Measurements from ENCODE around the gene ADGB.
A peak's percentile ranks its signal among the peaks of the same experiment; 100 is the strongest.
"Not testable (repeated sequence)": the region's sequence is repeated elsewhere in the genome, so short reads cannot be mapped to it uniquely, and the experiment has no call there.

ADGB gene

DNA sequence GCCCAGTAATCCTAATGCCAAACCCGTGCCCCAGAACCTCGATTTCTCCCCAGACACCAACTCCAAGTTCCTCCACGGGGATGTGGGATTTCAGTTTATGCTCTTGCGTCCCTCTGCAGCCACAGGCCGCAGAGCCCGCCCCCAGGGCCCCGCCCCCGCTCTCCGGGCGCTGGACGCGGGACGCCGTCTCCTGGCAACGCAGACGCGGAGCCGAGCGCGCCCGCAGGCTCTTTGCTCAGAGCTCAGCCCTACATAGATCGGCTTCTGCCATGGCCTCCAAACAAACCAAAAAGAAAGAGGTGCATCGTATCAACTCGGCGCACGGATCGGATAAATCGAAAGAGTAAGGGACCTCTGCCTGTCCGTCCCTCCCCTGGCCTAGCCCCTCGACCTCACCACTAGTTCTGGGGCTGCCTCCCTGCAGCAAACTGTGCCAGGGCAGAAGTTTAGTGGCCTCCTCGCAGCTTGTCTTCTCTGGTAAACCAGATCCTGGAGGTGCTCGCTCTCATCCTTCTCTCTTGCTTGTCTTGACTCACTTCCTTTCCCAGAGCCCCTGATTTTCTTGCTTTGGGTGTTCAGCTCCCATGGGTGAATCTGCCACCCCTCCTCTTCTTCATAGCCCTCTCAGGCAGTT is at the start of gene ADGB:
Gene ADGB, plus strand, starts transcription at position 201 of the 634 bp plus-strand sequence. Its CDS starts 69 bp downstream, at position 270.
- ATAC-seq (ENCODE audit: low read depth) (peak; percentile 89), DNase-seq (ENCODE audit: low spot score) (no peak)
- no peaks in the 10 kb centered on the region for H3K36me3 ChIP-seq (ENCODE audit: low read depth)
- no peaks in the 10 kb centered on the region for H3K9me3 ChIP-seq (ENCODE audit: severe bottlenecking)
- H3K4me3 ChIP-seq (ENCODE audit: severe bottlenecking), result peak within 1 kb of the TSS; percentile 13
- no peaks in the 10 kb centered on the region for H3K27me3 ChIP-seq (ENCODE audit: insufficient read depth, poor library complexity, severe bottlenecking)
- H3K27ac ChIP-seq (ENCODE audit: poor library complexity, severe bottlenecking), result no peak within 1 kb of the TSS
- peaks cover 8% of the 10 kb centered on the region for H3K4me1 ChIP-seq (ENCODE audit: insufficient read depth, poor library complexity, severe bottlenecking)
- TF ChIP-seq, protein P1, sequence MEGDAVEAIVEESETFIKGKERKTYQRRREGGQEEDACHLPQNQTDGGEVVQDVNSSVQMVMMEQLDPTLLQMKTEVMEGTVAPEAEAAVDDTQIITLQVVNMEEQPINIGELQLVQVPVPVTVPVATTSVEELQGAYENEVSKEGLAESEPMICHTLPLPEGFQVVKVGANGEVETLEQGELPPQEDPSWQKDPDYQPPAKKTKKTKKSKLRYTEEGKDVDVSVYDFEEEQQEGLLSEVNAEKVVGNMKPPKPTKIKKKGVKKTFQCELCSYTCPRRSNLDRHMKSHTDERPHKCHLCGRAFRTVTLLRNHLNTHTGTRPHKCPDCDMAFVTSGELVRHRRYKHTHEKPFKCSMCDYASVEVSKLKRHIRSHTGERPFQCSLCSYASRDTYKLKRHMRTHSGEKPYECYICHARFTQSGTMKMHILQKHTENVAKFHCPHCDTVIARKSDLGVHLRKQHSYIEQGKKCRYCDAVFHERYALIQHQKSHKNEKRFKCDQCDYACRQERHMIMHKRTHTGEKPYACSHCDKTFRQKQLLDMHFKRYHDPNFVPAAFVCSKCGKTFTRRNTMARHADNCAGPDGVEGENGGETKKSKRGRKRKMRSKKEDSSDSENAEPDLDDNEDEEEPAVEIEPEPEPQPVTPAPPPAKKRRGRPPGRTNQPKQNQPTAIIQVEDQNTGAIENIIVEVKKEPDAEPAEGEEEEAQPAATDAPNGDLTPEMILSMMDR (IDR thresholded peaks at IDR 0.05; ENCODE audit: poor library complexity, severe bottlenecking), result no peak

GRCh38 chr6:146550911-146551310 is 47.9 kb upstream of the ADGB start:
- TF ChIP-seq, protein P1 (IDR thresholded peaks at IDR 0.05; ENCODE audit: poor library complexity, severe bottlenecking), result no peak
- DNase-seq (ENCODE audit: low spot score) (no peak), ATAC-seq (ENCODE audit: low read depth) (no peak)
- H3K27me3 ChIP-seq (ENCODE audit: insufficient read depth, poor library complexity, severe bottlenecking), result no peaks in the 10 kb centered on the region
- no peak overlapping the region for H3K4me3 ChIP-seq (ENCODE audit: severe bottlenecking)
- peaks cover 77% of the 10 kb centered on the region for H3K36me3 ChIP-seq (ENCODE audit: low read depth)
- no peak overlapping the region for H3K27ac ChIP-seq (ENCODE audit: poor library complexity, severe bottlenecking)
- peaks cover 16% of the 10 kb centered on the region for H3K4me1 ChIP-seq (ENCODE audit: insufficient read depth, poor library complexity, severe bottlenecking)
- no peaks in the 10 kb centered on the region for H3K9me3 ChIP-seq (ENCODE audit: severe bottlenecking)

- H3K4me1 ChIP-seq (ENCODE audit: insufficient read depth, poor library complexity, severe bottlenecking), result peaks cover 12% of the 10 kb centered on the region
- TF ChIP-seq, protein P1 (IDR thresholded peaks at IDR 0.05; ENCODE audit: poor library complexity, severe bottlenecking), result no peak
- ATAC-seq (ENCODE audit: low read depth), result no peak
- DNase-seq (ENCODE audit: low spot score), result no peak
- H3K4me3 ChIP-seq (ENCODE audit: severe bottlenecking), result no peak overlapping the region
- peaks cover 77% of the 10 kb centered on the region for H3K36me3 ChIP-seq (ENCODE audit: low read depth)
- H3K27ac ChIP-seq (ENCODE audit: poor library complexity, severe bottlenecking), result no peak overlapping the region
- no peaks in the 10 kb centered on the region for H3K27me3 ChIP-seq (ENCODE audit: insufficient read depth, poor library complexity, severe bottlenecking)
- no peaks in the 10 kb centered on the region for H3K9me3 ChIP-seq (ENCODE audit: severe bottlenecking)
These were observed 47.2 kb upstream of the ADGB start for GRCh38 chr6:146551545-146551944.

- Histone ChIP-seq H3K36me3 (ENCODE audit: low read depth) (peaks cover 67% of the 10 kb centered on the region), H3K4me1 (ENCODE audit: insufficient read depth, poor library complexity, severe bottlenecking) (no peaks in the 10 kb centered on the region), H3K27ac (ENCODE audit: poor library complexity, severe bottlenecking) (no peak overlapping the region), H3K27me3 (ENCODE audit: insufficient read depth, poor library complexity, severe bottlenecking) (no peaks in the 10 kb centered on the region), H3K4me3 (ENCODE audit: severe bottlenecking) (no peak overlapping the region), H3K9me3 (ENCODE audit: severe bottlenecking) (no peaks in the 10 kb centered on the region)
- DNase-seq (ENCODE audit: low spot score), result no peak
- TF ChIP-seq, protein P1 (IDR thresholded peaks at IDR 0.05; ENCODE audit: poor library complexity, severe bottlenecking), result no peak
- ATAC-seq (ENCODE audit: low read depth), result no peak
These were observed 45.2 kb upstream of the ADGB start for GRCh38 chr6:146553377-146554135.

DNA sequence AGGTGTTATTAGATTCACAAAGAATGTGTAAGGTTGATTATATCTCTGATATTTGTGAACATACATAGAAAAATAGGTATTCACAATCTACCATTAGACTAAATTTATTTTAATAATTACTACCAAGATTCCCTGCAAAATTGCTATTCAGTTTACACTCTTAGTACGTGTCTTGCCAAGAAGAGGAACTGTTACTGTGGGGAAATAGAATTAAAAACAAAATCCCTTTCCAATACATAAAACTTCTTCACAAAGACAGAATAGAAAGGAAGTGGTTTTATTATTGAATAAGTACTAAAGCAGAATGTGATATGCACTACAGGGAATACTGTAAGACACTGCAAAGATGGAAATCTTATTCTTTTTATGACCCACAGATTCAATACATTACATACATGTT is 38.2 kb upstream of the ADGB start:
- H3K36me3 ChIP-seq (ENCODE audit: low read depth), result peaks cover under 1% of the 10 kb centered on the region; the same call in 1 of the 2 replicates
- TF ChIP-seq, protein P1 (IDR thresholded peaks at IDR 0.05; ENCODE audit: poor library complexity, severe bottlenecking), result no peak
- no peak overlapping the region for H3K27ac ChIP-seq (ENCODE audit: poor library complexity, severe bottlenecking)
- DNase-seq (ENCODE audit: low spot score) (no peak), ATAC-seq (ENCODE audit: low read depth) (no peak)
- H3K4me1 ChIP-seq (ENCODE audit: insufficient read depth, poor library complexity, severe bottlenecking), result no peaks in the 10 kb centered on the region
- no peaks in the 10 kb centered on the region for H3K27me3 ChIP-seq (ENCODE audit: insufficient read depth, poor library complexity, severe bottlenecking)
- no peak overlapping the region for H3K4me3 ChIP-seq (ENCODE audit: severe bottlenecking)
- H3K9me3 ChIP-seq (ENCODE audit: severe bottlenecking), result no peaks in the 10 kb centered on the region

- not testable (repeated sequence) for H3K27me3 ChIP-seq (ENCODE audit: insufficient read depth, poor library complexity, severe bottlenecking); H3K4me1 ChIP-seq (ENCODE audit: insufficient read depth, poor library complexity, severe bottlenecking); H3K4me3 ChIP-seq (ENCODE audit: severe bottlenecking); H3K9me3 ChIP-seq (ENCODE audit: severe bottlenecking); DNase-seq (ENCODE audit: low spot score); H3K27ac ChIP-seq (ENCODE audit: poor library complexity, severe bottlenecking); H3K36me3 ChIP-seq (ENCODE audit: low read depth); ATAC-seq (ENCODE audit: low read depth)
These were observed 32.1 kb upstream of the ADGB start for GRCh38 chr6:146566661-146567060.

GRCh38 chr6:146568619-146569018 is 30.2 kb upstream of the ADGB start:
- H3K4me3 ChIP-seq (ENCODE audit: severe bottlenecking); H3K27me3 ChIP-seq (ENCODE audit: insufficient read depth, poor library complexity, severe bottlenecking); H3K9me3 ChIP-seq (ENCODE audit: severe bottlenecking); ATAC-seq (ENCODE audit: low read depth); H3K36me3 ChIP-seq (ENCODE audit: low read depth); H3K27ac ChIP-seq (ENCODE audit: poor library complexity, severe bottlenecking); H3K4me1 ChIP-seq (ENCODE audit: insufficient read depth, poor library complexity, severe bottlenecking); DNase-seq (ENCODE audit: low spot score): not testable (repeated sequence)

Data from RWPE2 (cell line).